ACC112 (cell line): Measurements from ENCODE around the gene FANCC.

Experiments
- H2AFZ ChIP-seq: fragments of 200-600 bp; sonication (generic); one replicate; pipeline ENCODE4 v1.6.0; 2017; ENCODE audit warnings: antibody characterized with exemption, low read length; ENCODE audit not compliant: unreplicated experiment
- H3K27ac ChIP-seq: fragments of 200-600 bp; sonication (generic); 2 replicates; pipeline ENCODE4 v1.5.1; 2014; ENCODE audit warnings: low read depth, mild to moderate bottlenecking, antibody characterized with exemption, low read length, moderate library complexity
- H3K27me3 ChIP-seq: fragments of 200-600 bp; sonication (generic); 2 replicates; pipeline ENCODE4 v1.6.1; 2014; ENCODE audit warnings: mild to moderate bottlenecking, antibody characterized with exemption, low read length, moderate library complexity, mixed read lengths; ENCODE audit not compliant: insufficient read depth
- H3K36me3 ChIP-seq: fragments of 200-600 bp; sonication (generic); 2 replicates; pipeline ENCODE4 v1.6.1; 2016; ENCODE audit warnings: mild to moderate bottlenecking, antibody characterized with exemption, low read length, moderate library complexity, mixed read lengths; ENCODE audit not compliant: insufficient read depth
- H3K4me1 ChIP-seq: fragments of 200-600 bp; sonication (generic); one replicate; pipeline ENCODE4 v1.6.1; 2016; ENCODE audit warnings: low read length, mixed read lengths; ENCODE audit not compliant: insufficient read depth, unreplicated experiment, control insufficient read depth
- H3K4me3 ChIP-seq: fragments of 200-600 bp; sonication (generic); 2 replicates; pipeline ENCODE4 v1.5.1; 2014; ENCODE audit warnings: mild to moderate bottlenecking, low read depth, low read length
- H3K79me2 ChIP-seq: fragments of 200-600 bp; sonication (generic); one replicate; pipeline ENCODE4 v1.6.0; 2016; ENCODE audit warnings: low read length; ENCODE audit not compliant: control insufficient read depth, unreplicated experiment, insufficient read depth

FANCC gene

DNA sequence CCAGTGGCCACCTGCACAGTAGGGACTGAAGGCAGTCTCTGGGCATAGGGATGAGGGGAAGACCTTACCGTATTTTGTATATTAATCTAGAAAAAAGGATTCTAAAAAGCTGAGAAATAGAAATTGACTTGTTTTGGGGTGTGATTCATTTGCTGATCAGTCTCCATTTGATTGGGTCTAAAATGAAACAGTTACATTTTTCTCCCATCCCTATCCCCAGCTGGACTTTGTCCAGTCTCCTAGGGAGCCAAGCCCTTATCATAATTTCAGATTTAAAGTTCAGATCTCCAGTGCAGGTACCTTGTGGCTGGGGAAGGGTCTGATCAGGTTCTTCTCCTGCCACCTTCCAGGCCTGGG lies 240.8 kb downstream of the FANCC start:
- no peak overlapping the region for H2AFZ ChIP-seq
- H3K4me3 ChIP-seq, result no peak overlapping the region
- H3K27me3 ChIP-seq, result no peaks in the 10 kb centered on the region
- no peak overlapping the region for H3K27ac ChIP-seq
- H3K4me1 ChIP-seq, result no peaks in the 10 kb centered on the region
- H3K36me3 ChIP-seq, result peaks cover 11% of the 10 kb centered on the region; the same call in 1 of the 2 replicates
- peaks cover 53% of the 10 kb centered on the region for H3K79me2 ChIP-seq

DNA sequence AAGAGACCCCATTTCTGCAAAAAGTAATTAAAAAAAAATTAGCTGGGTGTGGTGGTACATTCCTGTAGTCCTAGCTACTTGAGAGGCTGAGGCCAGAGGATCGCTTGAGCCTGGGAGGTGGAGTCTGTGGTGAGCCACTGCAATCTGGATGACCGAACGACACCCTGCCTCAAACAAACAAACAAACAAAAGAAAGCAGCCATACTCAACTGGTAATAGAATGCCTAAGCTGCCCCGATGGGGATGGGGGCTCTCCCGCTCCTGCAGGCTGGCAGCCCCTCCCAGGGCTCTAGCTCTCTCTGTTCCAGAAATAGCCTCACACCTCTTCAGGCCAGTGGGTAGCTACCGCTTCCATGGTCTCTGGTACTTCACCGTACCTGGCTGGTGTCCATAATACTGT lies 241.8 kb downstream of the FANCC start:
- no peaks in the 10 kb centered on the region for H3K4me1 ChIP-seq
- H3K27ac ChIP-seq, result no peak overlapping the region
- peaks cover 62% of the 10 kb centered on the region for H3K79me2 ChIP-seq
- H3K27me3 ChIP-seq, result no peaks in the 10 kb centered on the region
- H3K4me3 ChIP-seq, result no peak overlapping the region
- peaks cover 7% of the 10 kb centered on the region; the same call in 1 of the 2 replicates for H3K36me3 ChIP-seq
- no peak overlapping the region for H2AFZ ChIP-seq

DNA sequence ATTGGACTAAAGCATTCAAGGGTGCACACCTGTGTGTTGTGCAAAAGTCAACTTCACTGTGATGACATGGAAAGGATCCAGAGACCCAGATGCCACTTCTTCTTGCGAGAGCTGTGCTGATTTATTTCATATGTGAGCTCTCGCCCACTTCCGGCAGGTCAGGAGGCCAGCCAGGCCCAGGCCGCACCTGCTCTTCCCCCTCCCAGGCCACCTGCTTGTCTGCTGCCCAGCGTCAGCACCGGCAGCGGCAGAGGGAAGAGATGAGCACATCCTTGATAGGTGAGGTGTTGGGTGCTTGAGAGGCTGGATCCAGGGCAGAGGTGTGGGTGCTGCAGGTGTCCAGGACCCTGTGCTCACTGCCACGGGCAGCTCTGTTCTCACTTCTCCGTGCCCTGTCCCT lies 242.9 kb downstream of the FANCC start:
- Histone ChIP-seq H3K27ac (no peak overlapping the region), H3K36me3 (peaks cover 7% of the 10 kb centered on the region; the same call in 1 of the 2 replicates), H3K4me1 (no peaks in the 10 kb centered on the region), H3K27me3 (no peaks in the 10 kb centered on the region), H2AFZ (no peak overlapping the region), H3K4me3 (no peak overlapping the region), H3K79me2 (peaks cover 72% of the 10 kb centered on the region)

DNA sequence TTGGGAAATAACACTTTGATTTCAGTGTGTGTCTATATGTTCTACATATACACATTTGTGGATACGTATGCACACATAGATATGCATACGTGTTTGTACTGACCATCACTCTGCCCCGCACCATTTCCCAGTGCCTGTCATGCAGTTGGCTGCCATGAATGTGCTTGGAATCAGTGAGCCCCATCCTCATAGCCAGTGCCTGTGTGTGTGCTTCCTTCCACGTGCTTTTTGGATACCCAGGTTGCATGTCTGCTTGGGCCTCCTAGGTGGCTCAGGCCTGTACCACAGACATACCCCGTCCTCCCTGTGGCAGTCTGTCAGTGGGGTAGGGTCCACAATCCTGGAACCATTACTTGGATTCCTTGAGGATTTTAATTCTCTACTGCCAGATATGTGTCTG lies 243.6 kb downstream of the FANCC start:
- no peaks in the 10 kb centered on the region for H3K4me1 ChIP-seq
- no peak overlapping the region for H2AFZ ChIP-seq
- H3K4me3 ChIP-seq, result no peak overlapping the region
- no peaks in the 10 kb centered on the region for H3K27me3 ChIP-seq
- H3K79me2 ChIP-seq, result peaks cover 73% of the 10 kb centered on the region
- H3K36me3 ChIP-seq, result peaks cover 11% of the 10 kb centered on the region
- H3K27ac ChIP-seq, result no peak overlapping the region

DNA sequence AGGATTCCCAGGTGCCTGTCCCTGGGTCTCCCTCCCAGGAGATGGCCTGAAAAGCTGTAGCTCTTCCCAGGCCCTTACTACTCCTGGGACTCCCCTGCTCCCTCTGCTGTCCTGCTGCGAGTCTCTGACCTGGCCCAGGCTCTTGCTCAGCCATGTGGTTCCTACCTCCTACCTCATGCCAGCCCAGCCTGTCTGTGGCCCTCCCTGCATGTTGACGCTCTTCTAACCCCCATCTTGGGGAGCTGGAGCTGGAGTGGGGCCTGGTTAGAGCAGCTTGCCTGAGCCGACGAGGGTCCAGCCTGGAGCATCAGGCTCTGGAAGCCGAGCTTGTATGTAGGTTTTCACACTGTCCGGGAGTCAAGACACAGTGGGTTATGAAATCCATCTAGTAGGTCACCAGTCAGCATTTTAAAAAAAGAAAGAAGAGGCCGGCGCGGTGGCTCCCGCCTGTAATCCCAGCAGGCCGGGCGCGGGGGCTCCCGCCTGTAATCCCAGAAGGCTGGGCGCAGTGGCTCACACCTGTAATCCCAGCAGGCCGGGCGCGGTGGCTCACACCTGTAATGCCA lies 244.4 kb downstream of the FANCC start:
- Histone ChIP-seq H3K4me1 (no peaks in the 10 kb centered on the region), H3K79me2 (peaks cover 79% of the 10 kb centered on the region), H3K4me3 (no peak overlapping the region), H3K27ac (no peak overlapping the region), H3K36me3 (peaks cover 16% of the 10 kb centered on the region), H3K27me3 (no peaks in the 10 kb centered on the region), H2AFZ (no peak overlapping the region)

DNA sequence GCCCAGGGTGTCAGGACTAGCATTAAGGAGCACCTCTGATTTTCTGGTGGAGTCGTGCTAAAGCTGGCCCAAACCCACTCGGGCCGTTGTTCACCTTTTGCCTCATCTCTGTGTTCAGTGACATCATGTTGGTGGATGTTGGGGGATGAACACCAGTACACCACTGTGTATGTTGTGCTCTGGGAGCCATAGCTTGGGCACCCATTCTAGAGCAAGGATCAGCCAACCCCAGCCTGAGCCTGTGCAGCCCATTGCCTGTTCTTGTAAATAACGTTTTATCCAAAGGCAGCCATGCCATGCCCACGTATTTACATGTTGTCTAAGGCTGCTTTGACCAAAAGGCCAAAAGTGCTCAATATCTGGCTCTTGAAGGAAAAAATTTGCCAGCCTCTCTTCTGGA lies 245.6 kb downstream of the FANCC start:
- Histone ChIP-seq H3K36me3 (peaks cover 17% of the 10 kb centered on the region), H3K4me3 (no peak overlapping the region)

DNA sequence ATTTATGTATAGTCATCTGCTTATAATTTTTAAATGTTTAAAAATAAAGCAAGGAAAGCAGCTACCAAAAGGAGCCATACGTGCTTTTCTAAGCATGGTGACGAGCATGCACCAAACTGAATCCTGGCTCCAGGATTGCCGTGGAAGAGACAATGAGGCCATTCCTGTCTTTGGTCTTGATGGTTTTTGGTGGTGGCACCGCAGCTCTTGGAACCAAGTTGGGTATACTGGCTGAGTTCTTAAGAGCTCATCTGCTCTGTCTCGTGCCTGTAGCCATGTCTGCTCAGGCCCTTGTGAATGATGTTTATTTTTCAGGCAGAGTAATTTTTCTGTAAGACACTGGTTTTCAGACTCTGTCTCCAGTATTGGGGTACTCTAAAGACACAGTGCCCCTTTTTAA lies 246.1 kb downstream of the FANCC start:
- Histone ChIP-seq H3K36me3 (peaks cover 17% of the 10 kb centered on the region), H3K4me3 (no peak overlapping the region), H3K27ac (no peak overlapping the region), H2AFZ (no peak overlapping the region), H3K4me1 (peaks cover 4% of the 10 kb centered on the region), H3K27me3 (no peaks in the 10 kb centered on the region), H3K79me2 (peaks cover 80% of the 10 kb centered on the region)

More for the DNA sequence above, 245.6 kb downstream of the FANCC start:
- H3K27me3 ChIP-seq, result no peaks in the 10 kb centered on the region
- H3K4me1 ChIP-seq, result peaks cover 4% of the 10 kb centered on the region
- no peak overlapping the region for H3K27ac ChIP-seq
- no peak overlapping the region for H2AFZ ChIP-seq
- peaks cover 81% of the 10 kb centered on the region for H3K79me2 ChIP-seq

DNA sequence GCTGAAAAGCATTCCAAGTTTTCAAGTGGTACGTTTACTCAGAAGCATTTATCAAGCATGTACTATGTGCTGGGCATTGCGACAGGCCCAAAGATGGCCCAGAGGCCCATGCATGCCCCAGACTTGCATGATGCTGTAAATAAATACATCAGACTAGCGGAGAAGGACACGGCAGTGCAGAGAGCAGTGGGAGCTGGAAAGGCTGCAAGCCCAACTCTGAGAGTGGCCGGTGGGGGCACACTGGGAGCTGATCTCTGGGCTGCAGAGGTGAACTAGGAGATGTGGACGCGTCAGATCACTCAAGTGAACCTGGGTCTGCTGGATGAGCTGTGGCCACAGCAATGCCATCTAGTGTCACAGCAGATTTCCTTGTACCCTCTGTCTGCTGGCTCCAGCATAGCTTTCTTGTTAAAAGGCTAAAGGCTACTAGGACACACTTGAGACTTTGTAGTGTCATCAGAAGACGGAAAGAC lies 246.9 kb downstream of the FANCC start:
- Histone ChIP-seq H3K27ac (no peak overlapping the region), H2AFZ (no peak overlapping the region), H3K4me3 (no peak overlapping the region), H3K79me2 (peaks cover 79% of the 10 kb centered on the region), H3K36me3 (peaks cover 17% of the 10 kb centered on the region), H3K4me1 (peaks cover 4% of the 10 kb centered on the region), H3K27me3 (no peaks in the 10 kb centered on the region)

DNA sequence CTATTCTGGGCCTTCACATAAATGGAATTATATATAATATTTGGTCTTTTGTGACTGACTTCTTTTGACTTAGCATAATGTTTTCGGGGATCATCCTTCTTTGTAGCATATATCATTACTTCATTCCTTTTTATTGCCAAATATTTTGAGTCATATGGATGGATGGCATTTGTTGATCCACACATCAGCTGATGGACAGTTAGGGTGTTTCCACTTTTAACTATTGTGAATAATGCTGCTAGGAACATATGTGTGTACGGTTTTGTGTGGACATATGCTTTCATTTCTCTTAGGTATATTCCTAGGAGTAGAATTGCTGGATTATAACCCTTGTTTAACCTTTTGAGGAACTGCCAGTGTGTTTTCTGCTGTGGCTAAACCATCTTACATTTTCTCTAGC lies 249.6 kb downstream of the FANCC start:
- H3K36me3 ChIP-seq, result peaks cover 18% of the 10 kb centered on the region

DNA sequence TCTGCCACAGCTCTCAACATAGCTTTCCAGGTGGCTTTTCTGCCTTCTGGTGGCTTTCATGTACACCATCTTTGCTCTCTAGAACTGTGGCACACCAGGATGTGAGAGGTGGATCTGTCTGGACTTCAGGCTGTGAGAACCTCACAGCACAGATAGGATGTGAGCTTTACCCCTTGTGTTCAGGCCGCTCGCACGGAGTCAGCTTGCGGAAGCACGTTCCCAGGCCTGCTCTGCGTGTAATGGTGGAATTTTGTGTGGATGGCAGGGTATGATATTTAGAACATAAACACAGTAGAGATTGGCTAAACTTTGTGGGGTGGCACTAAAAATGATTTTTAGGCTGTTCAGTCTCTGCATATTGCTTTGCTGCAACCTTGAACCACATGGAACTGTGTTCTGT lies 250.5 kb downstream of the FANCC start:
- H3K27ac ChIP-seq, result no peak overlapping the region
- H3K4me1 ChIP-seq, result peaks cover 4% of the 10 kb centered on the region
- no peak overlapping the region for H2AFZ ChIP-seq
- H3K4me3 ChIP-seq, result no peak overlapping the region
- peaks cover 22% of the 10 kb centered on the region for H3K36me3 ChIP-seq
- no peaks in the 10 kb centered on the region for H3K27me3 ChIP-seq
- H3K79me2 ChIP-seq, result peaks cover 71% of the 10 kb centered on the region

More for the DNA sequence above, 249.6 kb downstream of the FANCC start:
- H3K27me3 ChIP-seq, result no peaks in the 10 kb centered on the region
- H3K4me1 ChIP-seq, result peaks cover 4% of the 10 kb centered on the region
- H3K4me3 ChIP-seq, result no peak overlapping the region
- peaks cover 72% of the 10 kb centered on the region for H3K79me2 ChIP-seq
- no peak overlapping the region for H2AFZ ChIP-seq
- H3K27ac ChIP-seq, result no peak overlapping the region

DNA sequence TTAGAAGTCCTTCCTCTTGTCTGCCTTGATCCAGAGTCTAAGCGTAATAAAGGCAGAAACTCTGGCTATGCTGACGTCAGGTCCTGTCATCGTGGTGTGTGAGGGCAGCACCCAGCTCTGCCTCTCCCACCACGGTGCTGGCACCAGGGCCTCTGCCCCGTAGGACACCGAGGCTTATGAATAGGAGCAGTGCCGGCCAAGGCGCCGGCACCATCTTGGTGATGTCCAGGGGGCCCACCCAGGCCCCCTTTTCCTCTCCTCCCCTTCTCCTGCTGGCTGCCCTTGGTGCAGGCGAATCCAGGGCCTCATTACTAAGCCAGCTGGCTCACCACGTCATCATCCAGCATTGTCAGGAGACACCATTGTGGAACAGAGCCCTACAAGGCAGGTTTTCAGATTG lies 252.3 kb downstream of the FANCC start:
- Histone ChIP-seq H3K79me2 (peaks cover 61% of the 10 kb centered on the region), H3K27ac (no peak overlapping the region), H2AFZ (no peak overlapping the region), H3K27me3 (no peaks in the 10 kb centered on the region), H3K4me3 (no peak overlapping the region), H3K4me1 (peaks cover 4% of the 10 kb centered on the region), H3K36me3 (peaks cover 28% of the 10 kb centered on the region; the same call in 1 of the 2 replicates)
